Mesendoderm (in vitro differentiated cells): ENCODE data around the gene PPP4C.

Source experiments
- DNase-seq: peaks from one replicate; pipeline ENCODE4 v3.0.0; 2013
- H2AK5ac ChIP-seq: 2 replicates; pipeline ENCODE4 v1.6.1; 2013; ENCODE audit warnings: low read length, inconsistent platforms
- H2BK120ac ChIP-seq: 2 replicates; pipeline ENCODE4 v1.6.1; 2013; ENCODE audit warnings: low read depth, mild to moderate bottlenecking, low read length, moderate library complexity, mixed read lengths
- H2BK15ac ChIP-seq: replicated peaks from 2 replicates; pipeline ENCODE4 v1.6.1; 2013; ENCODE audit warnings: low read depth, mild to moderate bottlenecking, moderate library complexity
- H2BK5ac ChIP-seq: 2 replicates; pipeline ENCODE4 v1.6.1; 2013; ENCODE audit warnings: low read length, inconsistent platforms
- H3K18ac ChIP-seq: 2 replicates; pipeline ENCODE4 v1.6.1; 2013; ENCODE audit warnings: mild to moderate bottlenecking, low read length, mixed read lengths
- H3K23ac ChIP-seq: one replicate; pipeline ENCODE4 v1.6.1; 2013; ENCODE audit warnings: low read length
- H3K27ac ChIP-seq: 2 replicates; pipeline ENCODE4 v1.5.1; 2013; ENCODE audit warnings: low read depth, mild to moderate bottlenecking, inconsistent platforms, low read length, moderate library complexity
- H3K27me3 ChIP-seq: 2 replicates; pipeline ENCODE4 v1.6.1; 2013; ENCODE audit warnings: low read length, control low read depth, mild to moderate bottlenecking, inconsistent platforms; ENCODE audit not compliant: insufficient read depth, poor library complexity
- H3K36me3 ChIP-seq: 2 replicates; pipeline ENCODE4 v1.6.1; 2013; ENCODE audit warnings: low read length, inconsistent platforms; ENCODE audit not compliant: control insufficient read depth, insufficient read depth
- H3K4ac ChIP-seq: one replicate; pipeline ENCODE4 v1.6.1; 2013; ENCODE audit warnings: low read depth, mild to moderate bottlenecking, low read length, moderate library complexity
- H3K4me1 ChIP-seq: 2 replicates; pipeline ENCODE4 v1.6.1; 2013; ENCODE audit warnings: low read depth, low read length, inconsistent platforms; ENCODE audit not compliant: control insufficient read depth
- H3K4me2 ChIP-seq: 2 replicates; pipeline ENCODE4 v1.6.1; 2013; ENCODE audit warnings: low read length
- H3K4me3 ChIP-seq: 2 replicates; pipeline ENCODE4 v1.5.1; 2013; ENCODE audit warnings: mild to moderate bottlenecking, low read length
- H3K56ac ChIP-seq: one replicate; pipeline ENCODE4 v1.6.1; 2013; ENCODE audit warnings: low read length
- H3K79me1 ChIP-seq: 2 replicates; pipeline ENCODE4 v1.6.1; 2013; ENCODE audit warnings: low read length, inconsistent platforms
- H3K79me2 ChIP-seq: 2 replicates; pipeline ENCODE4 v1.6.1; 2013; ENCODE audit warnings: mild to moderate bottlenecking, low read length; ENCODE audit not compliant: control insufficient read depth, insufficient read depth
- H3K9ac ChIP-seq: 2 replicates; pipeline ENCODE4 v1.6.1; 2013; ENCODE audit warnings: low read length, inconsistent platforms
- H4K5ac ChIP-seq: one replicate; pipeline ENCODE4 v1.6.1; 2013; ENCODE audit warnings: low read length
- H4K8ac ChIP-seq: one replicate; pipeline ENCODE4 v1.6.1; 2013; ENCODE audit warnings: low read depth, mild to moderate bottlenecking, control low read depth, low read length, moderate library complexity
- WGBS: extraction: QIAGEN DNeasy Blood & Tissue Kit; methylation state at CpG from one replicate; pipeline ENCODE4 v1.1.7; 2013; ENCODE audit warnings: low lambda C conversion rate, missing lambda C conversion rate; ENCODE audit not compliant: insufficient coverage; ENCODE audit errors: extremely low coverage; 5-methylcytosine and 5-hydroxymethylcytosine counted together

The PPP4C gene

GRCh38 chr16:30085247-30085646 lies 9.5 kb downstream of the PPP4C start:
- H3K56ac ChIP-seq, result peak overlapping the region; percentile 71
- no peak overlapping the region for H3K4me3 ChIP-seq
- H3K79me1 ChIP-seq, result peaks cover 1% of the 10 kb centered on the region
- whole genome bisulfite sequencing, result no CpG with 5 or more reads among the region's 3 CpGs
- no peak overlapping the region for H4K5ac ChIP-seq
- H3K23ac ChIP-seq, result peak overlapping the region; percentile 66
- no peak overlapping the region for H2BK120ac ChIP-seq
- H3K36me3 ChIP-seq, result peaks cover 18% of the 10 kb centered on the region
- peak overlapping the region; percentile 59 for H2AK5ac ChIP-seq
- H3K79me2 ChIP-seq, result peaks cover 1% of the 10 kb centered on the region
- H3K4me2 ChIP-seq, result no peak overlapping the region
- peak overlapping the region; percentile 75 for H3K27ac ChIP-seq
- DNase-seq, result no peak
- peak overlapping the region; percentile 5 for H3K18ac ChIP-seq
- no peak overlapping the region for H2BK15ac ChIP-seq
- H3K27me3 ChIP-seq, result no peaks in the 10 kb centered on the region
- peaks cover 6% of the 10 kb centered on the region for H3K4me1 ChIP-seq
- peak overlapping the region; percentile 64 for H3K4ac ChIP-seq
- no peak overlapping the region for H4K8ac ChIP-seq
- peak overlapping the region; percentile 46 for H3K9ac ChIP-seq
- peak overlapping the region; percentile 54 for H2BK5ac ChIP-seq

- H3K27me3 ChIP-seq, result no peaks in the 10 kb centered on the region
- peak overlapping the region; percentile 64 for H3K4ac ChIP-seq
- H2BK120ac ChIP-seq, result no peak overlapping the region
- peaks cover 18% of the 10 kb centered on the region for H3K36me3 ChIP-seq
- H3K4me3 ChIP-seq, result no peak overlapping the region
- no peak overlapping the region for H4K5ac ChIP-seq
- H3K56ac ChIP-seq, result peak overlapping the region; percentile 71
- no peak overlapping the region for H2BK15ac ChIP-seq
- no peak overlapping the region for H3K23ac ChIP-seq
- H3K4me2 ChIP-seq, result no peak overlapping the region
- H4K8ac ChIP-seq, result no peak overlapping the region
- H2AK5ac ChIP-seq, result no peak overlapping the region
- H3K18ac ChIP-seq, result peak overlapping the region; percentile 5
- peaks cover 7% of the 10 kb centered on the region for H3K4me1 ChIP-seq
- peak; percentile 78 for DNase-seq
- peak overlapping the region; percentile 75 for H3K27ac ChIP-seq
- H3K9ac ChIP-seq, result peak overlapping the region; percentile 46
- peaks cover 1% of the 10 kb centered on the region for H3K79me1 ChIP-seq
- no CpG with 5 or more reads among the region's 6 CpGs for WGBS
- peaks cover 3% of the 10 kb centered on the region for H3K79me2 ChIP-seq
- H2BK5ac ChIP-seq, result peak overlapping the region; percentile 54
Measured at GRCh38 chr16:30085820-30086219, 10.0 kb downstream of the PPP4C start.

GRCh38 chr16:30086291-30087140 lies 10.7 kb downstream of the PPP4C start:
- peak overlapping the region; percentile 6 for H3K27ac ChIP-seq
- H3K23ac ChIP-seq, result no peak overlapping the region
- H2BK15ac ChIP-seq, result no peak overlapping the region
- peak overlapping the region; percentile 50 for H2BK5ac ChIP-seq
- H4K8ac ChIP-seq, result no peak overlapping the region
- H3K79me1 ChIP-seq, result peaks cover 1% of the 10 kb centered on the region
- no peak for DNase-seq
- no peaks in the 10 kb centered on the region for H3K27me3 ChIP-seq
- no peak overlapping the region for H4K5ac ChIP-seq
- H2BK120ac ChIP-seq, result no peak overlapping the region
- peak overlapping the region; percentile 24 for H3K9ac ChIP-seq
- H3K56ac ChIP-seq, result peak overlapping the region; percentile 70
- no peak overlapping the region for H3K4me3 ChIP-seq
- peaks cover 7% of the 10 kb centered on the region for H3K4me1 ChIP-seq
- H3K18ac ChIP-seq, result peak overlapping the region; percentile 20
- no CpG with 5 or more reads among the region's 27 CpGs for WGBS
- no peak overlapping the region for H2AK5ac ChIP-seq
- H3K4me2 ChIP-seq, result no peak overlapping the region
- H3K4ac ChIP-seq, result peak overlapping the region; percentile 0
- peaks cover 3% of the 10 kb centered on the region for H3K79me2 ChIP-seq
- peaks cover 14% of the 10 kb centered on the region for H3K36me3 ChIP-seq

GRCh38 chr16:30087181-30087898 lies 11.5 kb downstream of the PPP4C start:
- DNase-seq, result no peak
- Histone ChIP-seq H2BK120ac (no peak overlapping the region), H3K4ac (no peak overlapping the region), H3K9ac (no peak overlapping the region), H2AK5ac (no peak overlapping the region), H2BK5ac (no peak overlapping the region), H3K4me1 (peaks cover 7% of the 10 kb centered on the region), H3K56ac (no peak overlapping the region), H3K79me2 (peaks cover 3% of the 10 kb centered on the region), H3K27me3 (no peaks in the 10 kb centered on the region), H3K18ac (no peak overlapping the region), H3K79me1 (peaks cover 1% of the 10 kb centered on the region), H2BK15ac (no peak overlapping the region), H4K5ac (no peak overlapping the region), H3K4me2 (no peak overlapping the region), H3K27ac (no peak overlapping the region), H3K36me3 (peaks cover 14% of the 10 kb centered on the region), H3K4me3 (no peak overlapping the region), H3K23ac (no peak overlapping the region), H4K8ac (no peak overlapping the region)
- no CpG with 5 or more reads among the region's 11 CpGs for WGBS

- peak overlapping the region; percentile 63 for H2BK5ac ChIP-seq
- H3K79me2 ChIP-seq, result peaks cover 3% of the 10 kb centered on the region
- no peak for DNase-seq
- H3K4ac ChIP-seq, result no peak overlapping the region
- peak overlapping the region; percentile 64 for H3K56ac ChIP-seq
- H4K5ac ChIP-seq, result no peak overlapping the region
- no peaks in the 10 kb centered on the region for H3K27me3 ChIP-seq
- H2AK5ac ChIP-seq, result no peak overlapping the region
- peak overlapping the region; percentile 42 for H3K9ac ChIP-seq
- no peak overlapping the region for H2BK15ac ChIP-seq
- H3K23ac ChIP-seq, result no peak overlapping the region
- no peak overlapping the region for H3K27ac ChIP-seq
- H3K18ac ChIP-seq, result no peak overlapping the region
- no peak overlapping the region for H4K8ac ChIP-seq
- H2BK120ac ChIP-seq, result no peak overlapping the region
- no peaks in the 10 kb centered on the region for H3K79me1 ChIP-seq
- H3K4me1 ChIP-seq, result peaks cover 9% of the 10 kb centered on the region
- peaks cover 9% of the 10 kb centered on the region for H3K36me3 ChIP-seq
- H3K4me2 ChIP-seq, result no peak overlapping the region
- H3K4me3 ChIP-seq, result no peak overlapping the region
- no CpG with 5 or more reads among the region's 10 CpGs for WGBS
Measured at GRCh38 chr16:30088237-30088831, 12.5 kb downstream of the PPP4C start.
